Stomach (tissue), 9 donors: ENCODE results near the gene CTRB1. TPM values are rescaled to one million over a fixed set of nuclear protein-coding genes. Genes with fewer than 3 reads are reported as not detected.
"Not testable (repeated sequence)": the region's sequence is repeated elsewhere in the genome, so short reads cannot be mapped to it uniquely, and the experiment has no call there.

ENCODE experiments used
- DNase-seq, 2 donors: peaks; one replicate each; pipeline versions ENCODE4 v3.0.0 to v3.0.0-alpha.2; 2013 to 2019
- H3K27ac ChIP-seq, 5 donors: fragments of 200-600 bp in 4 of 5; sonication (generic) in 4 of 5; one replicate each; pipeline ENCODE4 v1.5.1; 2013 to 2019; ENCODE audit warnings: mild to moderate bottlenecking in 1 of 5, moderate library complexity in 1 of 5
- H3K27me3 ChIP-seq, 3 donors: fragments of 200-600 bp; sonication (generic); one replicate each; pipeline ENCODE4 v1.5.1; 2017 to 2019; ENCODE audit warnings: mixed run types in 1 of 3
- H3K36me3 ChIP-seq, 4 donors: fragments of 200-600 bp; sonication (generic); 1 replicate in 3 of 4; 2 replicates in 1 of 4; pipeline ENCODE4 v1.5.1; 2016 to 2019
- H3K4me1 ChIP-seq, 4 donors: fragments of 200-600 bp; sonication (generic); one replicate each; pipeline ENCODE4 v1.5.1; 2016 to 2019
- H3K4me3 ChIP-seq, 4 donors: fragments of 200-600 bp; sonication (generic) in 3 of 4; one replicate each; pipeline ENCODE4 v1.5.1; 2016 to 2019; ENCODE audit warnings: mild to moderate bottlenecking in 1 of 4
- H3K9me3 ChIP-seq, 4 donors: fragments of 200-600 bp; sonication (generic); one replicate each; pipeline ENCODE4 v1.5.1; 2016 to 2019
- EP300 ChIP-seq: sonication (generic); formaldehyde crosslinking; IDR thresholded peaks from one replicate; pipeline ENCODE4 v1.6.1; 2017; ENCODE audit warnings: antibody characterized with exemption
- POLR2A ChIP-seq, 4 donors: fragments of 450-650 bp; IDR thresholded peaks; one replicate each; pipeline ENCODE4 v1.6.1; 2016; ENCODE audit warnings: antibody characterized with exemption in 4 of 4, control low read depth in 2 of 4, mild to moderate bottlenecking in 1 of 4, moderate library complexity in 1 of 4
- POLR2AphosphoS5 ChIP-seq, 3 donors: sonication (generic); formaldehyde crosslinking; IDR thresholded peaks; one replicate each; pipeline ENCODE4 v1.6.1; 2016; ENCODE audit warnings: antibody characterized with exemption in 3 of 3
- WGBS, 5 donors: extraction: QIAGEN DNeasy Blood & Tissue Kit in 3 of 5; methylation state at CpG; one replicate each; pipeline versions ENCODE4 v1.1.5 to v1.1.7; 2013 to 2018; 5-methylcytosine and 5-hydroxymethylcytosine counted together
- intact Hi-C: fragments of 100-400 bp; cut with DNase I; formaldehyde crosslinking; loops from one replicate; pipeline ENCODE4 v1.15.1; 2023; ENCODE audit warnings: low total_unique reads
- polyA plus RNA-seq, 3 donors: library from polyadenylated mRNA; stranded (reverse); fragments of 200-250 nt; gene quantifications; one replicate each; pipeline ENCODE4 v1.2.3, GENCODE V29; 2013
- total RNA-seq, 5 donors: library from RNA; depleted of rRNA; stranded (reverse); fragments of >200 nt; gene quantifications; one replicate each; pipeline versions ENCODE4 v1.1.0 to v1.2.3, GENCODE V29; 2014 to 2016
- TF ChIP-seq, protein P1 (sequence below), 7 experiments: fragments of 450-650 bp in 4 of 7; fragments of 200-600 bp in 3 of 7; sonication (generic) in 3 of 7; IDR thresholded peaks; one replicate each; pipeline ENCODE4 v1.5.1; 2016 to 2019; ENCODE audit warnings: antibody characterized with exemption in 7 of 7, control low read depth in 2 of 7, mild to moderate bottlenecking in 1 of 7
- donor health status: healthy with polysubstance abuse.
- donor health status: Bipolar disorder and iron deficiency.
- donor health status: healthy.

Gene CTRB1
- total and polyA plus RNA-seq, 8 donors, result 2.5 to 35.9 (median 2.9) TPM; not detected in 5

- H3K4me1 ChIP-seq, result peaks cover 0 to 14% (median 7%) of the 10 kb centered on the region in 4 donors
- peak; percentile 24 to 57 for DNase-seq
- no peak overlapping the region for H3K4me3 ChIP-seq
- H3K36me3 ChIP-seq, result no peaks in the 10 kb centered on the region
- no peak overlapping the region for H3K27ac ChIP-seq
- peaks cover 0 to 43% (median 12%) of the 10 kb centered on the region in 3 donors for H3K27me3 ChIP-seq
- TF ChIP-seq EP300, result no peak
- WGBS, 5 donors, result 14 to 28% (median 23%) methylated on average over 18 of the region's 18 CpGs
- H3K9me3 ChIP-seq, result no peaks in the 10 kb centered on the region
- intact Hi-C loops, result no loop called here
Measured at GRCh38 chr16:75198135-75198600, 20.6 kb upstream of the CTRB1 start.

DNA sequence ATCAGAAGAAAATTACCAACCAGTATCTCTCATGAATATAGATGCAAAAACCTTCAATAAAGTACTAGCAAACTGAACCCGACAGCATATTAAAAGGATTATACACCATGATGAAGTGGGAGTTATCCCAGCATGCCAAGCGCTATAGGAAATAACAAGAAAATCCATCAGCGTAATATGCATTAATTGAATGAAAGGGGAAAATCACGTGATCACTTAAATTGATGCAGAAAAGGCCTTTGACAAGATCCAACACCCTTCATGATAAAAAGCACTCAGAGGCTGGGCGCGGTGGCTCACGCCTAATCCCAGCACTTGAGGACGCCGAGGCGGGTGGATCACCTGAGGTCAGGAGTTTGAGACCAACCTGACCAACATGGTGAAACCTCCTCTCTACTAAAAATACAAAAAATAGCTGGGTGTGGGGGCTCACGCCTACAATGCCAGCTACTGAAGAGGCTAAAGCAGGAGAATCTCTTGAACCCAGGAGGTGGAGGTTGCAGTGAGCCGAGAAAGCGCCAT is 16.7 kb upstream of the CTRB1 start:
- no peak for DNase-seq
- no peak overlapping the region for H3K27ac ChIP-seq
- no peak overlapping the region for H3K4me3 ChIP-seq
- H3K4me1 ChIP-seq, result peaks cover 0 to 14% (median 7%) of the 10 kb centered on the region in 4 donors
- H3K9me3 ChIP-seq, result no peaks in the 10 kb centered on the region
- TF ChIP-seq, protein P1, sequence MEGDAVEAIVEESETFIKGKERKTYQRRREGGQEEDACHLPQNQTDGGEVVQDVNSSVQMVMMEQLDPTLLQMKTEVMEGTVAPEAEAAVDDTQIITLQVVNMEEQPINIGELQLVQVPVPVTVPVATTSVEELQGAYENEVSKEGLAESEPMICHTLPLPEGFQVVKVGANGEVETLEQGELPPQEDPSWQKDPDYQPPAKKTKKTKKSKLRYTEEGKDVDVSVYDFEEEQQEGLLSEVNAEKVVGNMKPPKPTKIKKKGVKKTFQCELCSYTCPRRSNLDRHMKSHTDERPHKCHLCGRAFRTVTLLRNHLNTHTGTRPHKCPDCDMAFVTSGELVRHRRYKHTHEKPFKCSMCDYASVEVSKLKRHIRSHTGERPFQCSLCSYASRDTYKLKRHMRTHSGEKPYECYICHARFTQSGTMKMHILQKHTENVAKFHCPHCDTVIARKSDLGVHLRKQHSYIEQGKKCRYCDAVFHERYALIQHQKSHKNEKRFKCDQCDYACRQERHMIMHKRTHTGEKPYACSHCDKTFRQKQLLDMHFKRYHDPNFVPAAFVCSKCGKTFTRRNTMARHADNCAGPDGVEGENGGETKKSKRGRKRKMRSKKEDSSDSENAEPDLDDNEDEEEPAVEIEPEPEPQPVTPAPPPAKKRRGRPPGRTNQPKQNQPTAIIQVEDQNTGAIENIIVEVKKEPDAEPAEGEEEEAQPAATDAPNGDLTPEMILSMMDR (IDR thresholded peaks at IDR 0.05), result no peak
- TF ChIP-seq POLR2AphosphoS5 (IDR thresholded peaks at IDR 0.05) (no peak), EP300 (no peak), POLR2A (IDR thresholded peaks at IDR 0.05) (no peak)
- WGBS, 5 donors, result 86 to 97% (median 90%) methylated on average over 13 of the region's 13 CpGs
- H3K36me3 ChIP-seq, result no peaks in the 10 kb centered on the region
- intact Hi-C loops, result loop anchor here (10.0 kb wide), 1 partner anchor 193 kb away; no protein-coding TSS in a partner anchor
- H3K27me3 ChIP-seq, result peaks cover 0 to 32% (median 12%) of the 10 kb centered on the region in 3 donors

GRCh38 chr16:75203096-75203495 is 15.7 kb upstream of the CTRB1 start:
- H3K4me1 ChIP-seq, result peaks cover 0 to 10% (median 5%) of the 10 kb centered on the region in 4 donors
- no peak overlapping the region for H3K4me3 ChIP-seq
- no peak for TF ChIP-seq POLR2A (IDR thresholded peaks at IDR 0.05)
- no peak for TF ChIP-seq POLR2AphosphoS5 (IDR thresholded peaks at IDR 0.05)
- TF ChIP-seq, protein P1 (IDR thresholded peaks at IDR 0.05), result no peak
- TF ChIP-seq EP300, result no peak
- H3K27ac ChIP-seq, result no peak overlapping the region
- intact Hi-C loops, result loop anchor here (10.0 kb wide), 1 partner anchor 192 kb away; no protein-coding TSS in a partner anchor
- H3K9me3 ChIP-seq, result no peaks in the 10 kb centered on the region
- H3K36me3 ChIP-seq, result no peaks in the 10 kb centered on the region
- DNase-seq, result no peak
- 91 to 93% (median 91%) methylated on average over 12 of the region's 12 CpGs for WGBS, 5 donors
- peaks cover 0 to 24% (median 4%) of the 10 kb centered on the region in 3 donors for H3K27me3 ChIP-seq

DNA sequence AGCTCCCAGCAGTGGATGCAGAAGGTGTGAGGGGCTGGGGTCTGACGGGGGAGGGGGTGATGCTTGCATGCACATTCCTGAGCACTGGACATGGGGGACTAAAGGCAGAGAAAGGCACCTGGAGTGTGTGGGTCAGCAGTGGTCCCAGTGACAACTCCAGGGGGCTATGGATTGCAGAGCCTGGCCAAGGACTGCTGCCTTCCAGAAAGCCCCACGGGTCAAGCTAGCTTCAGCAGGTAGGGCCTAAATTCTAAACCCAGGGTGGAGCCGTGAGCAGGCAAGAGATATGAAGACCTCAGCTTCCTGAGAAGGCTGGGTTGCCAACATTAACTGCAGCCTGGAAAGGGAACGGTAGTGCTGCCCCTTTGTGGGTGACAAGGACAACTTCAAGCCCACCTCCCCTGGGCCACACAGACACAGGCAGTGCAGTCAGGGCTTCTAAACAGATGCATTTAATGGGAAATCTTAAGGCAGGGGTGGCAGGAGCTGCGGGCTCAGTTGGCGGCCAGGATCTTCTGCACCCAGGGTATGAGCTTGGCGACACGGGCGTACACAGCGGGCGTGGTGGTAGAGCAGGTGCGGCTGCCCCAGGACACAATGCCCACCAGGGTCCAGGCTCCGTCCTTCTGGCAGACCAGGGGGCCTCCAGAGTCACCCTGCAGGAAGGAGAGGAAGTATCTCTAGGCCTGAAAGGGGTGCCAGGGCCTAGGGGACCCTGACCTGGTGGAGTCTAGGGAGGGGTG is 14.9 kb upstream of the CTRB1 start:
- H3K4me3 ChIP-seq, result no peak overlapping the region
- H3K4me1 ChIP-seq, result peaks cover 0 to 7% (median 3%) of the 10 kb centered on the region in 4 donors
- no peak for DNase-seq
- intact Hi-C loops, result loop anchor here (10.0 kb wide), 1 partner anchor 191 kb away; no protein-coding TSS in a partner anchor
- no peak overlapping the region for H3K27ac ChIP-seq
- peaks cover 0 to 21% (median 0%) of the 10 kb centered on the region in 3 donors for H3K27me3 ChIP-seq
- no peaks in the 10 kb centered on the region for H3K36me3 ChIP-seq
- WGBS, 5 donors, result 60 to 72% (median 69%) methylated on average over 13 of the region's 13 CpGs
- no peak for TF ChIP-seq EP300
- H3K9me3 ChIP-seq, result no peaks in the 10 kb centered on the region

- Histone ChIP-seq H3K36me3 (no peaks in the 10 kb centered on the region), H3K27ac (no peak overlapping the region), H3K9me3 (no peaks in the 10 kb centered on the region), H3K4me1 (peaks cover 0 to 4% (median 1%) of the 10 kb centered on the region in 4 donors), H3K27me3 (peaks cover 0 to 21% (median 0%) of the 10 kb centered on the region in 3 donors), H3K4me3 (no peak overlapping the region)
- intact Hi-C loops, result loop anchor here (10.0 kb wide), 1 partner anchor 190 kb away; no protein-coding TSS in a partner anchor
- TF ChIP-seq, protein P1 (IDR thresholded peaks at IDR 0.05), result no peak
- TF ChIP-seq POLR2A (IDR thresholded peaks at IDR 0.05) (no peak), EP300 (no peak), POLR2AphosphoS5 (IDR thresholded peaks at IDR 0.05) (no peak)
- DNase-seq, result no peak
- WGBS, 5 donors, result 90 to 100% (median 94%) methylated on average over 2 to 6 of the region's 6 CpGs; no CpG with 5 or more reads in 1 of the 5 donors
Measured at GRCh38 chr16:75204410-75204758, 14.4 kb upstream of the CTRB1 start.

GRCh38 chr16:75204905-75205304 is 13.9 kb upstream of the CTRB1 start:
- not testable (repeated sequence) for H3K27ac ChIP-seq, H3K9me3 ChIP-seq, H3K4me1 ChIP-seq, DNase-seq, H3K4me3 ChIP-seq, H3K36me3 ChIP-seq
- intact Hi-C loops, result loop anchor here (10.0 kb wide), 1 partner anchor 190 kb away; no protein-coding TSS in a partner anchor
- peaks cover 0 to 21% (median 0%) of the 10 kb centered on the region in 3 donors for H3K27me3 ChIP-seq
- no CpG with 5 or more reads among the region's 20 CpGs for WGBS, 5 donors

- not testable (repeated sequence) for H3K4me3 ChIP-seq, H3K4me1 ChIP-seq, DNase-seq, H3K27ac ChIP-seq, H3K9me3 ChIP-seq, H3K36me3 ChIP-seq
- H3K27me3 ChIP-seq, result peaks cover 0 to 17% (median 0%) of the 10 kb centered on the region in 3 donors
- intact Hi-C loops, result loop anchor here (10.0 kb wide), 1 partner anchor 189 kb away; no protein-coding TSS in a partner anchor
- 90 to 93% methylated on average over 2 to 4 of the region's 19 CpGs; no CpG with 5 or more reads in 3 of the 5 donors for WGBS, 5 donors
Measured at GRCh38 chr16:75205438-75205837, 13.3 kb upstream of the CTRB1 start.
